CD14-positive monocyte (primary cell): ENCODE measurements around the gene TXN2. TPM values are rescaled to one million over a fixed set of nuclear protein-coding genes. Genes with fewer than 3 reads are reported as not detected.

Experiments
- DNase-seq, 3 donors: peaks; one replicate each; pipeline ENCODE4 v3.0.0-alpha.2; 2011 to 2022
- H2AFZ ChIP-seq: 2 replicates; pipeline ENCODE4 v1.6.0; 2012; ENCODE audit warnings: mild to moderate bottlenecking, low read depth, low read length, inconsistent platforms; ENCODE audit not compliant: insufficient read depth, poor library complexity, severe bottlenecking
- H3K27ac ChIP-seq, 2 donors: 1 replicate in 1 of 2; 2 replicates in 1 of 2; pipeline ENCODE4 v1.5.1; 2012 to 2013; ENCODE audit warnings: low read length in 2 of 2, control low read depth in 1 of 2, inconsistent platforms in 1 of 2, low read depth in 1 of 2, mild to moderate bottlenecking in 1 of 2
- H3K27me3 ChIP-seq, 2 donors: one replicate each; pipeline versions ENCODE4 v1.6.0 to v1.6.1; 2011 to 2013; ENCODE audit warnings: low read length in 2 of 2; ENCODE audit not compliant: control insufficient read depth in 2 of 2, insufficient read depth in 2 of 2
- H3K36me3 ChIP-seq, 2 donors: replicated peaks in 1 of 2; 1 replicate in 1 of 2; 2 replicates in 1 of 2; pipeline versions ENCODE4 v1.5.1 to v1.6.1; 2012 to 2013; ENCODE audit warnings: low read length in 2 of 2, control low read depth in 1 of 2, inconsistent platforms in 1 of 2, mild to moderate bottlenecking in 1 of 2; ENCODE audit not compliant: insufficient read depth in 2 of 2, control insufficient read depth in 1 of 2
- H3K4me1 ChIP-seq, 2 donors: 1 replicate in 1 of 2; 2 replicates in 1 of 2; pipeline versions ENCODE4 v1.5.1 to v1.6.1; 2012 to 2013; ENCODE audit warnings: low read length in 2 of 2, control low read depth in 1 of 2, inconsistent platforms in 1 of 2, mild to moderate bottlenecking in 1 of 2, moderate library complexity in 1 of 2; ENCODE audit not compliant: insufficient read depth in 2 of 2, control insufficient read depth in 1 of 2
- H3K4me2 ChIP-seq: replicated peaks from 2 replicates; pipeline ENCODE3; 2012; ENCODE audit warnings: low read length, moderate library complexity, mild to moderate bottlenecking; ENCODE audit not compliant: poor library complexity, severe bottlenecking; ENCODE audit errors: extremely low read depth
- H3K4me3 ChIP-seq, 3 experiments: fragments of 200-600 bp in 1 of 3; sonication (generic) in 1 of 3; replicated peaks in 1 of 3; 1 replicate in 2 of 3; 2 replicates in 1 of 3; pipeline ENCODE4 v1.5.1; 2011 to 2013; ENCODE audit warnings: low read length in 3 of 3, mild to moderate bottlenecking in 3 of 3, control low read depth in 2 of 3, low read depth in 2 of 3, inconsistent platforms in 1 of 3, moderate library complexity in 1 of 3
- H3K79me2 ChIP-seq: 2 replicates; pipeline ENCODE4 v1.6.0; 2012; ENCODE audit warnings: mild to moderate bottlenecking, control low read depth, inconsistent platforms, low read length, moderate library complexity; ENCODE audit not compliant: insufficient read depth
- H3K9ac ChIP-seq: 2 replicates; pipeline ENCODE4 v1.6.0; 2017; ENCODE audit warnings: low read length, mild to moderate bottlenecking; ENCODE audit not compliant: insufficient read depth, poor library complexity, severe bottlenecking
- H3K9me3 ChIP-seq, 2 donors: replicated peaks in 1 of 2; 1 replicate in 1 of 2; 2 replicates in 1 of 2; pipeline versions ENCODE4 v1.5.1 to v1.6.1; 2012 to 2013; ENCODE audit warnings: low read length in 2 of 2, control low read depth in 1 of 2; ENCODE audit not compliant: control insufficient read depth in 1 of 2, insufficient read depth in 1 of 2
- H4K20me1 ChIP-seq: 2 replicates; pipeline ENCODE4 v1.6.0; 2012; ENCODE audit warnings: mild to moderate bottlenecking, low read length, control low read depth, moderate library complexity; ENCODE audit not compliant: insufficient read depth
- H3K27ac Mint-ChIP-seq, 7 donors: one replicate each; pipeline ENCODE4 v1.8.0; 2020; ENCODE audit warnings: mild to moderate bottlenecking in 7 of 7, mixed read lengths in 7 of 7, moderate library complexity in 6 of 7, inconsistent platforms in 2 of 7
- H3K27me3 Mint-ChIP-seq, 3 donors: one replicate each; pipeline ENCODE4 v1.8.0; 2021 to 2022; ENCODE audit warnings: low read depth in 3 of 3, mild to moderate bottlenecking in 3 of 3, mixed read lengths in 3 of 3, moderate library complexity in 3 of 3, inconsistent platforms in 1 of 3
- H3K36me3 Mint-ChIP-seq, 2 donors: one replicate each; pipeline ENCODE4 v1.8.0; 2020; ENCODE audit warnings: mixed read lengths in 2 of 2, inconsistent platforms in 1 of 2, mild to moderate bottlenecking in 1 of 2
- H3K4me1 Mint-ChIP-seq: one replicate; pipeline ENCODE4 v1.8.0; 2020; ENCODE audit warnings: mild to moderate bottlenecking, mixed read lengths
- H3K4me3 Mint-ChIP-seq, 2 donors: one replicate each; pipeline ENCODE4 v1.8.0; 2020; ENCODE audit warnings: mild to moderate bottlenecking in 2 of 2, mixed read lengths in 2 of 2, moderate library complexity in 1 of 2
- H3K9me3 Mint-ChIP-seq, 7 donors: one replicate each; pipeline ENCODE4 v1.8.0; 2020 to 2022; ENCODE audit warnings: mixed read lengths in 7 of 7, mild to moderate bottlenecking in 6 of 7, moderate library complexity in 6 of 7, inconsistent platforms in 2 of 7
- CTCF ChIP-seq: fragments of 200-600 bp; IDR thresholded peaks from one replicate; pipeline ENCODE4 v1.8.0; 2022; ENCODE audit warnings: antibody characterized with exemption, mild to moderate bottlenecking
- WGBS: methylation state at CpG from one replicate; pipeline ENCODE4 v1.1.5; 2013; ENCODE audit warnings: missing lambda C conversion rate; ENCODE audit not compliant: insufficient coverage; 5-methylcytosine and 5-hydroxymethylcytosine counted together
- intact Hi-C, 2 donors: fragments of 100-400 bp; cut with micrococcal nuclease; formaldehyde crosslinking; loops; one replicate each; pipeline versions ENCODE4 v1.15.0 to v1.15.1; 2023
- polyA minus RNA-seq: library from RNA; depleted of rRNA, polyadenylated mRNA; stranded (reverse); fragments of >200 nt; gene quantifications from 2 replicates; pipeline ENCODE4 v1.2.3, GENCODE V29; 2012
- polyA plus RNA-seq, 3 donors: library from polyadenylated mRNA; depleted of rRNA in 1 of 3; unstranded in 2 of 3; stranded (reverse) in 1 of 3; fragments of 300-500 nt in 2 of 3; fragments of >200 nt in 1 of 3; fragmentation: Illumina TruSeq in 2 of 3; gene quantifications; 1 replicate in 2 of 3; 2 replicates in 1 of 3; pipeline ENCODE4 v1.2.3, GENCODE V29; 2012 to 2021
- total RNA-seq, 12 experiments: library from RNA in 1 of 12; stranded (reverse) in 1 of 12; fragments of 120-200 nt in 1 of 12; gene quantifications; one replicate each; pipeline ENCODE4 v1.2.4 and lab custom pipeline; 2013 to 2026; ENCODE audit warnings: mixed read lengths in 6 of 12, inconsistent platforms in 1 of 12

Gene TXN2
- total RNA-seq (2013): 19.3 TPM
- polyA plus RNA-seq (100 to 1,000 TPM in 2 of 3 donors, 10 to 100 TPM in 1; 79.8 to 141 (median 140) TPM), polyA minus RNA-seq (10.7 and 15.7 TPM in 2 replicates), total RNA-seq (lab: John Stamatoyannopoulos, UW) (2.1 to 23.8 (median 16.0) reads per million in 11 experiments)

- peaks cover 32% of the 10 kb centered on the region for H3K79me2 ChIP-seq
- WGBS: 0% methylated on average over 37 of the region's 62 CpGs
Observed at GRCh38 chr22:36481393-36482168, at the start of gene TXN2. Gene TXN2, minus strand, starts transcription at chr22:36481640. Its CDS starts 803 bp downstream, at chr22:36480837.

More at GRCh38 chr22:36481393-36482168, at the start of gene TXN2:
- peaks cover 14 to 20% of the 10 kb centered on the region in 2 donors for H3K4me1 ChIP-seq
- H4K20me1 ChIP-seq: no peaks in the 10 kb centered on the region
- Mint-ChIP-seq H3K36me3 (peaks cover 32 to 44% of the 10 kb centered on the region in 2 donors), H3K27ac (peak within 1 kb of the TSS; percentile 98 to 100 (median 99)), H3K27me3 (peaks cover 0 to 3% (median 0%) of the 10 kb centered on the region in 3 donors), H3K9me3 (peaks cover 0 to 6% (median 3%) of the 10 kb centered on the region in 7 donors), H3K4me3 (peak within 1 kb of the TSS; percentile 87 to 93), H3K4me1 (peaks cover 10% of the 10 kb centered on the region)
- peak; percentile 94 to 96 (median 95) for DNase-seq
- H3K9ac ChIP-seq: peak within 1 kb of the TSS; percentile 88
- H3K27ac ChIP-seq: peak within 1 kb of the TSS; percentile 94 to 96
- no peak for TF ChIP-seq CTCF
- intact Hi-C loops: loop anchor here in 1 of 2 donors (1.0 kb wide), 1 partner anchor 48 kb away; the partner anchor contains the start of gene EIF3D
- H3K36me3 ChIP-seq: peaks cover 22 to 39% of the 10 kb centered on the region in 2 donors
- peak within 1 kb of the TSS; percentile 68 for H3K4me2 ChIP-seq
- H3K27me3 ChIP-seq: no peaks in the 10 kb centered on the region
- H3K4me3 ChIP-seq: peak within 1 kb of the TSS; percentile 79 to 88 (median 84)
- H3K9me3 ChIP-seq: peaks cover 1 to 5% of the 10 kb centered on the region in 2 donors
- H2AFZ ChIP-seq: peak within 1 kb of the TSS; percentile 89
